Karpas-422 (cell line): ENCODE measurements around the gene DDX17. TPM values are rescaled to one million over a fixed set of nuclear protein-coding genes. Genes with fewer than 3 reads are reported as not detected.

Source experiments
- total RNA-seq: library from RNA; depleted of rRNA; stranded (reverse); fragments of >200 nt; shearing (Covaris generic); gene quantifications from 2 replicates; pipeline ENCODE4 v1.2.3, GENCODE V29; 2014; ENCODE audit warnings: low replicate concordance; rRNA removed

The DDX17 gene
- total RNA-seq, 1 experiment from 2014 or later = 465 TPM

Other genes with a start within 250 kb of the DDX17 start
- gene TMEM184B, start 233.3 kb downstream of the DDX17 start, total RNA-seq = 5.1 and 7.4 TPM in 2 replicates
- gene CSNK1E, start 188.9 kb downstream of the DDX17 start, total RNA-seq = 193 and 213 TPM in 2 replicates
- not detected in 2 replicates for gene KCNJ4, start 51.1 kb downstream of the DDX17 start, total RNA-seq
- gene KDELR3, start 38.2 kb downstream of the DDX17 start, total RNA-seq = not detected in 2 replicates
- gene DMC1, start 63.9 kb upstream of the DDX17 start, total RNA-seq = 3.8 and 26.0 TPM in 2 replicates
- gene FAM227A, start 150.1 kb upstream of the DDX17 start, total RNA-seq = 3.7 and 14.4 TPM in 2 replicates
- 11.1 and 13.2 TPM in 2 replicates for gene CBY1, start 150.3 kb upstream of the DDX17 start, total RNA-seq
- gene TOMM22, start 175.6 kb upstream of the DDX17 start, total RNA-seq = 57.8 and 74.1 TPM in 2 replicates
- gene JOSD1, start 194.6 kb upstream of the DDX17 start, total RNA-seq = 50.5 and 64.1 TPM in 2 replicates
- gene GTPBP1, start 199.6 kb upstream of the DDX17 start, total RNA-seq = 47.6 and 53.4 TPM in 2 replicates
- 23.3 and 44.9 TPM in 2 replicates for gene SUN2, start 249.7 kb upstream of the DDX17 start, total RNA-seq